ENCODE measurements around the gene BICDL2. TPM values are rescaled to one million over a fixed set of nuclear protein-coding genes. Genes with fewer than 3 reads are reported as not detected.

BICDL2 gene
- total and polyA plus RNA-seq, 2 of the 8 experiments (the other 6 are each of a cell fraction or from before 2014, with no cell fraction given) = 7.3 to 15.9 TPM

DNA sequence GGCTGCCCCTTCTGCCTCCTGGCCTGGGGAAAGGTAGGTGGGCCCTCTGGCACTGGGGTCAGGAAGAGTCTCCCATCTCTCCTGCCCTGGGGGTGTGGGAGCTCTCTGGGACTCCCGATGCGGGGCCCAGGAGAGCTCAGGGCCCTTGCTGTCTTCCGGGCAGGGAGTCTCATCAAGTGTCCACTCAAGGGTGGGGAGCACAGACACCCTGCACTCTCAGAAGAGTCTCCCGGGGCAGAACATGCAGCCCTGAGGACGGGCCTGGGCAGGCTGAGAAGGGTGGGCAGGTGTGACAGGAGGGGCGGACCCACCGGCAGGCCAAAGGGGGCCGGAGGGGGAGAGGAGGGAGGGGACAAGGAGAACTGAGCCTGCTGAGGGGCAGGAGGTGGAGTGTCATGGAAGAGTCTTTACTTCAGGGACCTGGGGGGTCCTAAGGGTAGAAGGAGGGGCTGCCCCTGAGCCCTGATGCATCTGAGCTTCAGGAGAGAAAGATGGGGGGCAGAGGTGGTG lies 48.1 kb downstream of the BICDL2 start (continued):
- no peak for TF ChIP-seq JUN (IDR thresholded peaks at IDR 0.05; ENCODE audit: low read depth, low read length)
- TF ChIP-seq, protein P1, sequence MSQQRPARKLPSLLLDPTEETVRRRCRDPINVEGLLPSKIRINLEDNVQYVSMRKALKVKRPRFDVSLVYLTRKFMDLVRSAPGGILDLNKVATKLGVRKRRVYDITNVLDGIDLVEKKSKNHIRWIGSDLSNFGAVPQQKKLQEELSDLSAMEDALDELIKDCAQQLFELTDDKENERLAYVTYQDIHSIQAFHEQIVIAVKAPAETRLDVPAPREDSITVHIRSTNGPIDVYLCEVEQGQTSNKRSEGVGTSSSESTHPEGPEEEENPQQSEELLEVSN (IDR thresholded peaks at IDR 0.05) = no peak
- no peak for TF ChIP-seq CTBP2 (IDR thresholded peaks at IDR 0.05; ENCODE audit: borderline replicate concordance, insufficient read depth, insufficient read length, low read length)

Data from H1 (cell line).